ENCODE data around the gene TSC2.
"Not testable (repeated sequence)": the region's sequence is repeated elsewhere in the genome, so short reads cannot be mapped to it uniquely, and the experiment has no call there.

Gene TSC2

GRCh38 chr16:2126161-2126743, 78.5 kb downstream of the TSC2 start:
- not testable (repeated sequence) for DNase-seq

GRCh38 chr16:2126928-2127556, 79.3 kb downstream of the TSC2 start:
- DNase-seq, result not testable (repeated sequence)

- DNase-seq, result peak; percentile 28
Observed at GRCh38 chr16:2127630-2128280, 80.0 kb downstream of the TSC2 start.

- not testable (repeated sequence) for DNase-seq
Observed at GRCh38 chr16:2129251-2129650, 81.5 kb downstream of the TSC2 start.

- not testable (repeated sequence) for DNase-seq
Observed at GRCh38 chr16:2129890-2130447, 82.2 kb downstream of the TSC2 start.

- not testable (repeated sequence) for DNase-seq
Observed at GRCh38 chr16:2133797-2134196, 86.0 kb downstream of the TSC2 start.

GRCh38 chr16:2135071-2135470, 87.3 kb downstream of the TSC2 start:
- not testable (repeated sequence) for DNase-seq

- peak; percentile 66 for DNase-seq
Observed at GRCh38 chr16:2135770-2136490, 88.1 kb downstream of the TSC2 start, which contains the start of gene PKD1. Gene PKD1, minus strand, starts transcription at chr16:2135898. Its CDS starts 209 bp downstream, at chr16:2135689.
